B cell (primary cell): Measurements from ENCODE around the gene FBN1. TPM values are rescaled to one million over a fixed set of nuclear protein-coding genes. Genes with fewer than 3 reads are reported as not detected.

Source experiments
- ATAC-seq: fragments of 200-7000 bp; cut with Tn5 transposase; one replicate; pipeline ENCODE4 v1.10.0; 2021; ENCODE audit warnings: low read depth, mild to moderate bottlenecking, moderate number of reproducible peaks, moderate library complexity
- CTCF ChIA-PET: fragments of 350-600 bp; sonication (Branson Sonifier 250); formaldehyde crosslinking; loops from one replicate; lab custom pipeline; 2021; ENCODE audit warnings: antibody characterized with exemption, inconsistent platforms; lab: Charles Lee
- POLR2A ChIA-PET: fragments of 350-600 bp; sonication (Branson Sonifier 250); formaldehyde crosslinking; loops from one replicate; lab custom pipeline; 2021; ENCODE audit warnings: antibody characterized with exemption; lab: Charles Lee
- DNase-seq: peaks from one replicate; pipeline ENCODE4 v3.0.0; 2013
- H2AFZ ChIP-seq: 2 replicates; pipeline ENCODE4 v1.6.1; 2012; ENCODE audit warnings: mild to moderate bottlenecking, low read depth, low read length; ENCODE audit not compliant: insufficient read depth, poor library complexity, severe bottlenecking
- H3K27ac ChIP-seq, 2 donors: 1 replicate in 1 of 2; 2 replicates in 1 of 2; pipeline ENCODE4 v1.5.1; 2012 to 2013; ENCODE audit warnings: low read length in 2 of 2, mild to moderate bottlenecking in 2 of 2, moderate library complexity in 1 of 2
- H3K27me3 ChIP-seq, 4 experiments: fragments of 200-600 bp in 1 of 4; sonication (generic) in 1 of 4; replicated peaks in 1 of 4; 1 replicate in 2 of 4; 2 replicates in 2 of 4; pipeline versions ENCODE4 v1.6.1 to v1.7.0; 2013 to 2016; ENCODE audit warnings: low read length in 3 of 4, mild to moderate bottlenecking in 2 of 4, mixed read lengths in 1 of 4, moderate library complexity in 1 of 4; ENCODE audit not compliant: insufficient read depth in 4 of 4, control insufficient read depth in 3 of 4; ENCODE audit errors: control extremely low read depth in 1 of 4
- H3K36me3 ChIP-seq, 2 experiments: replicated peaks in 1 of 2; 1 replicate in 1 of 2; 2 replicates in 1 of 2; pipeline versions ENCODE4 v1.6.1 to v1.7.1; 2013; ENCODE audit warnings: low read length in 1 of 2; ENCODE audit not compliant: insufficient read depth in 2 of 2, control insufficient read depth in 1 of 2; ENCODE audit errors: control extremely low read depth in 1 of 2, extremely low read depth in 1 of 2
- H3K4me1 ChIP-seq, 2 donors: fragments of 200-600 bp in 1 of 2; sonication (generic) in 1 of 2; 1 replicate in 1 of 2; 2 replicates in 1 of 2; pipeline versions ENCODE4 v1.5.1 to v1.6.1; 2013 to 2017; ENCODE audit warnings: low read length in 2 of 2; ENCODE audit not compliant: control insufficient read depth in 2 of 2, insufficient read depth in 2 of 2
- H3K4me2 ChIP-seq: replicated peaks from 2 replicates; pipeline ENCODE3; 2012; ENCODE audit warnings: mild to moderate bottlenecking, low read depth, low read length; ENCODE audit not compliant: poor library complexity, severe bottlenecking
- H3K4me3 ChIP-seq, 5 experiments: fragments of 200-600 bp in 1 of 5; sonication (generic) in 1 of 5; 1 replicate in 3 of 5; 2 replicates in 2 of 5; pipeline versions ENCODE4 v1.5.1 to v1.7.0; 2011 to 2016; ENCODE audit warnings: low read length in 4 of 5, mild to moderate bottlenecking in 4 of 5, low read depth in 2 of 5, control low read depth in 1 of 5, moderate library complexity in 1 of 5; ENCODE audit not compliant: insufficient read depth in 1 of 5; ENCODE audit errors: control extremely low read depth in 1 of 5, extremely low read depth in 1 of 5
- H3K79me2 ChIP-seq: fragments of 200-600 bp; sonication (generic); one replicate; pipeline ENCODE4 v1.6.0; 2016; ENCODE audit warnings: low read length; ENCODE audit not compliant: control insufficient read depth, insufficient read depth
- H3K9ac ChIP-seq: fragments of 200-600 bp; sonication (generic); 2 replicates; pipeline ENCODE4 v1.6.1; 2017; ENCODE audit warnings: mild to moderate bottlenecking, low read length, moderate library complexity
- H3K9me3 ChIP-seq, 3 donors: one replicate each; pipeline versions ENCODE4 v1.6.1 to v1.7.1; 2013; ENCODE audit warnings: low read length in 2 of 3; ENCODE audit not compliant: control insufficient read depth in 2 of 3, insufficient read depth in 1 of 3; ENCODE audit errors: control extremely low read depth in 1 of 3
- H4K20me1 ChIP-seq: 2 replicates; pipeline ENCODE4 v1.6.0; 2012; ENCODE audit warnings: mild to moderate bottlenecking, low read length; ENCODE audit not compliant: insufficient read depth, control insufficient read depth, poor library complexity, severe bottlenecking
- H3K27ac Mint-ChIP-seq: one replicate; pipeline ENCODE4 v1.8.0; 2021; ENCODE audit warnings: mixed read lengths
- H3K27me3 Mint-ChIP-seq: one replicate; pipeline ENCODE4 v1.8.0; 2021; ENCODE audit warnings: mixed read lengths
- H3K4me1 Mint-ChIP-seq: one replicate; pipeline ENCODE4 v1.8.0; 2021; ENCODE audit warnings: mixed read lengths
- H3K4me3 Mint-ChIP-seq: one replicate; pipeline ENCODE4 v1.8.0; 2021; ENCODE audit warnings: mixed read lengths
- H3K9me3 Mint-ChIP-seq: one replicate; pipeline ENCODE4 v1.8.0; 2022; ENCODE audit warnings: mixed read lengths; ENCODE audit not compliant: insufficient read depth
- CTCF ChIP-seq: fragments of 200-600 bp; IDR thresholded peaks from one replicate; pipeline ENCODE4 v1.8.0; 2022; ENCODE audit warnings: antibody characterized with exemption, mild to moderate bottlenecking
- EZH2 ChIP-seq: IDR thresholded peaks from 2 replicates; pipeline ENCODE4 v1.6.1; 2012; ENCODE audit warnings: borderline replicate concordance, low read depth, mild to moderate bottlenecking, moderate library complexity, low read length; ENCODE audit not compliant: insufficient read depth, poor library complexity, severe bottlenecking
- WGBS: methylation state at CpG from one replicate; pipeline ENCODE4 v1.1.5; 2013; ENCODE audit warnings: missing lambda C conversion rate; ENCODE audit not compliant: insufficient coverage; 5-methylcytosine and 5-hydroxymethylcytosine counted together
- intact Hi-C: fragments of 100-400 bp; cut with micrococcal nuclease; formaldehyde crosslinking; loops from one replicate; pipeline ENCODE4 v1.10.0; 2022
- polyA plus RNA-seq: library from polyadenylated mRNA; depleted of rRNA; stranded (reverse); fragments of >200 nt; gene quantifications from 2 replicates; pipeline ENCODE4 v1.2.3, GENCODE V29; 2012
- total RNA-seq, 2 donors: library from RNA; stranded (reverse); fragments of 120-200 nt in 1 of 2; gene quantifications; 1 replicate in 1 of 2; 2 replicates in 1 of 2; pipeline versions ENCODE4 v1.2.3 to v1.2.4, GENCODE V29; 2013 to 2022

Gene FBN1
- total and polyA plus RNA-seq, 2 donors (not counting 1 experiment from before 2014, with no cell fraction given), result 0.15 to 0.25 TPM

GRCh38 chr15:48360841-48361240 lies 284.7 kb downstream of the FBN1 start:
- no peaks in the 10 kb centered on the region for H3K36me3 ChIP-seq
- H3K79me2 ChIP-seq, result no peaks in the 10 kb centered on the region
- ATAC-seq, result no peak
- ChIA-PET CTCF (no interaction called here), POLR2A (no interaction called here)
- Mint-ChIP-seq H3K27ac (no peak overlapping the region), H3K4me3 (no peak overlapping the region), H3K27me3 (no peaks in the 10 kb centered on the region), H3K9me3 (no peaks in the 10 kb centered on the region), H3K4me1 (peaks cover 8% of the 10 kb centered on the region)
- TF ChIP-seq CTCF (no peak), EZH2 (no peak)
- no peaks in the 10 kb centered on the region for H3K4me1 ChIP-seq
- peaks cover 0 to 1% (median 0%) of the 10 kb centered on the region in 3 donors for H3K9me3 ChIP-seq
- H4K20me1 ChIP-seq, result no peaks in the 10 kb centered on the region
- no peaks in the 10 kb centered on the region for H3K27me3 ChIP-seq
- no peak overlapping the region for H3K27ac ChIP-seq
- WGBS, result no CpG with 5 or more reads among the region's 2 CpGs
- intact Hi-C loops, result loop anchor here (5.0 kb wide), 1 partner anchor 1061 kb away; the partner anchor contains the start of gene FGF7
- no peak overlapping the region for H2AFZ ChIP-seq
- no peak overlapping the region for H3K9ac ChIP-seq
- no peak overlapping the region for H3K4me2 ChIP-seq
- DNase-seq, result no peak
- H3K4me3 ChIP-seq, result no peak overlapping the region

Other genes starting within 250 kb of the FBN1 start
- gene CEP152, start 165.4 kb upstream of the FBN1 start, total RNA-seq, result 18.0 and 18.1 TPM in 2 replicates
- 1.3 and 1.5 TPM in 2 replicates for gene CEP152, start 165.4 kb upstream of the FBN1 start, polyA plus RNA-seq
- 56.5 and 62.7 TPM in 2 replicates for gene EID1, start 232.4 kb upstream of the FBN1 start, total RNA-seq
- 30.2 and 34.6 TPM in 2 replicates for gene EID1, start 232.4 kb upstream of the FBN1 start, polyA plus RNA-seq